WTC11 (cell line): ENCODE results near the gene UBE3C. TPM values are rescaled to one million over a fixed set of nuclear protein-coding genes. Genes with fewer than 3 reads are reported as not detected.

Source experiments
- ATAC-seq: fragments of 200-7000 bp; cut with Tn5 transposase; 2 replicates; pipeline ENCODE4 v1.10.0; 2021; ENCODE audit warnings: mild to moderate bottlenecking, moderate library complexity
- CTCF ChIA-PET: fragments of 300-600 bp; sonication (Branson Sonifier 250); formaldehyde crosslinking; loops from one replicate; lab custom pipeline; 2021; ENCODE audit warnings: antibody characterized with exemption; lab: Charles Lee
- POLR2A ChIA-PET: fragments of 350-600 bp; sonication (Branson Sonifier 250); formaldehyde crosslinking; loops from one replicate; lab custom pipeline; 2021; ENCODE audit warnings: antibody characterized with exemption; lab: Charles Lee
- DNase-seq: peaks from one replicate; pipeline ENCODE4 v3.0.0; 2021; ENCODE audit warnings: low spot score
- H3K27ac Mint-ChIP-seq: 2 replicates; pipeline ENCODE4 v1.8.0; 2021; ENCODE audit warnings: mixed read lengths
- H3K27me3 Mint-ChIP-seq: 2 replicates; pipeline ENCODE4 v1.8.0; 2021; ENCODE audit warnings: low read depth, mild to moderate bottlenecking, moderate library complexity, mixed read lengths
- H3K36me3 Mint-ChIP-seq: 2 replicates; pipeline ENCODE4 v1.8.0; 2021; ENCODE audit warnings: mixed read lengths
- H3K4me1 Mint-ChIP-seq: 2 replicates; pipeline ENCODE4 v1.8.0; 2022; ENCODE audit warnings: mixed read lengths
- H3K4me3 Mint-ChIP-seq: 2 replicates; pipeline ENCODE4 v1.8.0; 2021; ENCODE audit warnings: mild to moderate bottlenecking, moderate library complexity, mixed read lengths
- H3K9me3 Mint-ChIP-seq: 2 replicates; pipeline ENCODE4 v1.8.0; 2021; ENCODE audit warnings: mixed read lengths
- ATF1 ChIP-seq: sonication (generic); formaldehyde crosslinking; IDR thresholded peaks from 2 replicates; pipeline ENCODE4 v1.8.1; 2023; ENCODE audit warnings: mild to moderate bottlenecking, moderate library complexity, missing genetic modification reagents
- CDX4 ChIP-seq: fragments of 250-450 bp; sonication (Bioruptor Pico); IDR thresholded peaks from 2 replicates; pipeline ENCODE4 v1.9.0; 2021; ENCODE audit warnings: moderate library complexity, mild to moderate bottlenecking, inconsistent platforms, borderline replicate concordance
- ELF4 ChIP-seq: sonication (generic); formaldehyde crosslinking; IDR thresholded peaks from 2 replicates; pipeline ENCODE4 v1.8.1; 2022; ENCODE audit warnings: low read depth, mild to moderate bottlenecking, moderate library complexity, missing genetic modification reagents
- FOXP1 ChIP-seq: sonication (generic); formaldehyde crosslinking; IDR thresholded peaks from 2 replicates; pipeline ENCODE4 v1.8.0; 2022; ENCODE audit warnings: missing genetic modification reagents, mild to moderate bottlenecking, moderate library complexity, borderline replicate concordance
- FOXP4 ChIP-seq: sonication (generic); formaldehyde crosslinking; IDR thresholded peaks from 2 replicates; pipeline ENCODE4 v1.8.0; 2022; ENCODE audit warnings: mild to moderate bottlenecking, missing genetic modification reagents
- MXD4 ChIP-seq: fragments of 250-450 bp; sonication (Bioruptor Pico); IDR thresholded peaks from 2 replicates; pipeline ENCODE4 v1.8.0; 2021; ENCODE audit warnings: mild to moderate bottlenecking, moderate library complexity, borderline replicate concordance
- MYBL2 ChIP-seq: sonication (generic); formaldehyde crosslinking; IDR thresholded peaks from 2 replicates; pipeline ENCODE4 v1.8.1; 2023; ENCODE audit warnings: mild to moderate bottlenecking, moderate library complexity, missing genetic modification reagents
- NR2C2 ChIP-seq: sonication (generic); formaldehyde crosslinking; IDR thresholded peaks from 2 replicates; pipeline ENCODE4 v1.8.0; 2022; ENCODE audit warnings: mild to moderate bottlenecking, missing genetic modification reagents
- SP1 ChIP-seq: sonication (generic); formaldehyde crosslinking; conservative IDR thresholded peaks from 2 replicates; pipeline ENCODE4 v1.8.1; 2022; ENCODE audit warnings: missing genetic modification reagents
- TEAD4 ChIP-seq: sonication (generic); formaldehyde crosslinking; IDR thresholded peaks from 2 replicates; pipeline ENCODE4 v1.8.0; 2022; ENCODE audit warnings: mild to moderate bottlenecking, missing genetic modification reagents
- ZNF138 ChIP-seq: sonication (generic); formaldehyde crosslinking; conservative IDR thresholded peaks from 2 replicates; pipeline ENCODE4 v1.8.1; 2022; ENCODE audit warnings: mild to moderate bottlenecking, moderate library complexity, missing genetic modification reagents
- ZNF263 ChIP-seq: sonication (generic); formaldehyde crosslinking; IDR thresholded peaks from 2 replicates; pipeline ENCODE4 v1.8.1; 2022; ENCODE audit warnings: low read depth, mild to moderate bottlenecking, moderate library complexity, missing genetic modification reagents
- ZNF317 ChIP-seq: sonication (generic); formaldehyde crosslinking; IDR thresholded peaks from 2 replicates; pipeline ENCODE4 v1.8.1; 2023; ENCODE audit warnings: low read depth, mild to moderate bottlenecking, moderate library complexity, missing genetic modification reagents, borderline replicate concordance
- ZNF396 ChIP-seq: fragments of 250-450 bp; sonication (Bioruptor Pico); IDR thresholded peaks from 2 replicates; pipeline ENCODE4 v1.8.0; 2021; ENCODE audit warnings: mild to moderate bottlenecking, moderate library complexity, borderline replicate concordance
- ZNF423 ChIP-seq: fragments of 250-450 bp; sonication (Bioruptor Pico); IDR thresholded peaks from 2 replicates; pipeline ENCODE4 v2.1.2; 2022; ENCODE audit warnings: mild to moderate bottlenecking, moderate library complexity
- ZNF671 ChIP-seq: fragments of 250-450 bp; sonication (Bioruptor Pico); IDR thresholded peaks from 2 replicates; pipeline ENCODE4 v1.8.0; 2021; ENCODE audit warnings: mild to moderate bottlenecking
- total RNA-seq: library from RNA; stranded (reverse); gene quantifications from 3 replicates; pipeline ENCODE4 v1.2.3, GENCODE V29; 2021
- TF ChIP-seq, protein P1 (sequence below): sonication (generic); formaldehyde crosslinking; conservative IDR thresholded peaks from 2 replicates; pipeline ENCODE4 v1.8.1; 2022; ENCODE audit warnings: mild to moderate bottlenecking, missing genetic modification reagents
- TF ChIP-seq, protein P2 (sequence below): fragments of 250-450 bp; sonication (Bioruptor Pico); IDR thresholded peaks from 2 replicates; pipeline ENCODE4 v1.9.0; 2021; ENCODE audit warnings: mild to moderate bottlenecking
- TF ChIP-seq, protein P3 (sequence below): sonication (generic); formaldehyde crosslinking; IDR thresholded peaks from 2 replicates; pipeline ENCODE4 v1.8.1; 2022; ENCODE audit warnings: low read depth, missing genetic modification reagents, borderline replicate concordance

UBE3C gene
- total RNA-seq, 1 experiment from 2014 or later, result 59.7 TPM

DNA sequence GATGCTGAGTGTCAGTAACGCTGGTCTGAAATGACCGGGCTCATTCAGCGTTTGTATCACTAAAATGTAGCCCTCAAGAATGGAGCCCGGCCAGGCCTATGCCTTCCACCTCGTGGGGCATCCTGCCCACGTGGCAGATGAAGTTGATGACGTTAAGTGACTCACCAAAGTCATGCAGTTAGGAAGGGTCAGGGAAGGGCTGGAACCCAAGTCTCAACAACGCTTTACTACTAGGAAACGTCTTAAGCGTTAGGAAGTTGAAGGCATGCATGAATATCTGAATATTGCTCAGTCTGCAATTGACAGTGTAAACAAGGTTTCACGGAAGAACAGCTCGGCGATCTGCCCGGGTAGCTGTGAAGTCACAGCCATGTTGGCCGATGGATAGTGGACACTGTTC, 14.0 kb upstream of the UBE3C start (continued):
- TF ChIP-seq ATF1 (CRISPR knock-in tag), result no peak
- no peak for TF ChIP-seq CDX4 (CRISPR knock-in tag)
- TF ChIP-seq ZNF423 (CRISPR knock-in tag), result no peak
- no peak for TF ChIP-seq TEAD4 (CRISPR knock-in tag)
- TF ChIP-seq ZNF396 (CRISPR knock-in tag), result no peak
- no peak for TF ChIP-seq ELF4
- no peak for TF ChIP-seq SP1 (CRISPR knock-in tag)
- no peak for TF ChIP-seq FOXP4 (CRISPR knock-in tag)

DNA sequence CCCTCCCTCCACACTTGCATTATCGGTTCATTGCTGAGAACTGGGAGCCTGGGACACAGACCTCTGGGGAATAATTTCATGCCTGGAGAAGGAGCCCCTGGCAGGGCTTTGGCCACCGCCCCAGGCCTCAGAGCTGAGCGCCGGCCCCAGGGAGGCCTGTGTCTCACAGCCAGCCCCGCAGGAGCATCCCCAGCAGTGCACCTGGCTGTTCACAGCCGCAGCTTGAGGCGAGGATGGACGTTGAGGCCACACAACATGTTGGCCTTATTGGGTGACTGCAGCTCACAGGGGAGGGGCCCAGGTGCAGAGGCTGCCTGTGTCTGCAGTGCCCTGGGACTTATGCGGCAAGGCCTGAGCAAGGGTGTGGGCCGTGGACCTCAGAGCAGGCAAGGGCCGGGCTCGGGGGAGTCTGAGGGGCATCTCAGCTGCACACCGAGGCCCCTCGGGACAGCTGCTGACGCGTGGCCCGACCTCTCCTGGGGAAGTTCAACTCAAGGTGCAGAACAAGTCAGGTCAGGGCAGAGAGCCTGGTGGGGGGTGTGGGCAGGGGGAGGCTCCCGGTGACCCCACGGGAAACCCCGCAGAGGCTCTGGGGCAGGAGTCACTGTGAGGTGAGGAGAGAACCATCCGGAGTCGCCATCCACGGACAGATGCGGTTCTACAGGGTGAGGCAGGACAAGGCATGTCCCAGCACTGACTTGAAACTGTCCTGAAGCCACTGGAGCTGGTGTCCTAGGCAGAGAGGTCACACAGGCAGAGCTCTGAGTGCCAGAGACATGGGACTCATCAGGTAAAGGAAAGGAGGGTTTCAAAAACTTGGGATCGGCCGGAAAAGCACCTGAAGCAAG, 13.1 kb upstream of the UBE3C start:
- ChIA-PET POLR2A (no interaction called here), CTCF (interaction anchor here (1.3 kb wide), 1 partner anchor 139 kb away, joined by 3 read pairs; no protein-coding TSS in a partner anchor)
- Mint-ChIP-seq H3K4me3 (no peak overlapping the region), H3K27ac (no peak overlapping the region), H3K36me3 (no peaks in the 10 kb centered on the region), H3K27me3 (peaks cover 2% of the 10 kb centered on the region; the same call in 1 of the 2 replicates), H3K9me3 (no peaks in the 10 kb centered on the region), H3K4me1 (no peaks in the 10 kb centered on the region)
- DNase-seq (no peak), ATAC-seq (no peak; the same call in 1 of the 2 replicates)
- TF ChIP-seq, protein P1, sequence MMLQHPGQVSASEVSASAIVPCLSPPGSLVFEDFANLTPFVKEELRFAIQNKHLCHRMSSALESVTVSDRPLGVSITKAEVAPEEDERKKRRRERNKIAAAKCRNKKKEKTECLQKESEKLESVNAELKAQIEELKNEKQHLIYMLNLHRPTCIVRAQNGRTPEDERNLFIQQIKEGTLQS, result no peak
- no peak for TF ChIP-seq ZNF317
- no peak for TF ChIP-seq ZNF138 (CRISPR knock-in tag)
- TF ChIP-seq MXD4, result no peak
- no peak for TF ChIP-seq ZNF263 (CRISPR knock-in tag)
- no peak for TF ChIP-seq NR2C2 (CRISPR knock-in tag)
- TF ChIP-seq, protein P2, sequence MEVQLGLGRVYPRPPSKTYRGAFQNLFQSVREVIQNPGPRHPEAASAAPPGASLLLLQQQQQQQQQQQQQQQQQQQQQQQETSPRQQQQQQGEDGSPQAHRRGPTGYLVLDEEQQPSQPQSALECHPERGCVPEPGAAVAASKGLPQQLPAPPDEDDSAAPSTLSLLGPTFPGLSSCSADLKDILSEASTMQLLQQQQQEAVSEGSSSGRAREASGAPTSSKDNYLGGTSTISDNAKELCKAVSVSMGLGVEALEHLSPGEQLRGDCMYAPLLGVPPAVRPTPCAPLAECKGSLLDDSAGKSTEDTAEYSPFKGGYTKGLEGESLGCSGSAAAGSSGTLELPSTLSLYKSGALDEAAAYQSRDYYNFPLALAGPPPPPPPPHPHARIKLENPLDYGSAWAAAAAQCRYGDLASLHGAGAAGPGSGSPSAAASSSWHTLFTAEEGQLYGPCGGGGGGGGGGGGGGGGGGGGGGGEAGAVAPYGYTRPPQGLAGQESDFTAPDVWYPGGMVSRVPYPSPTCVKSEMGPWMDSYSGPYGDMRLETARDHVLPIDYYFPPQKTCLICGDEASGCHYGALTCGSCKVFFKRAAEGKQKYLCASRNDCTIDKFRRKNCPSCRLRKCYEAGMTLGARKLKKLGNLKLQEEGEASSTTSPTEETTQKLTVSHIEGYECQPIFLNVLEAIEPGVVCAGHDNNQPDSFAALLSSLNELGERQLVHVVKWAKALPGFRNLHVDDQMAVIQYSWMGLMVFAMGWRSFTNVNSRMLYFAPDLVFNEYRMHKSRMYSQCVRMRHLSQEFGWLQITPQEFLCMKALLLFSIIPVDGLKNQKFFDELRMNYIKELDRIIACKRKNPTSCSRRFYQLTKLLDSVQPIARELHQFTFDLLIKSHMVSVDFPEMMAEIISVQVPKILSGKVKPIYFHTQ, result no peak
- TF ChIP-seq, protein P3, sequence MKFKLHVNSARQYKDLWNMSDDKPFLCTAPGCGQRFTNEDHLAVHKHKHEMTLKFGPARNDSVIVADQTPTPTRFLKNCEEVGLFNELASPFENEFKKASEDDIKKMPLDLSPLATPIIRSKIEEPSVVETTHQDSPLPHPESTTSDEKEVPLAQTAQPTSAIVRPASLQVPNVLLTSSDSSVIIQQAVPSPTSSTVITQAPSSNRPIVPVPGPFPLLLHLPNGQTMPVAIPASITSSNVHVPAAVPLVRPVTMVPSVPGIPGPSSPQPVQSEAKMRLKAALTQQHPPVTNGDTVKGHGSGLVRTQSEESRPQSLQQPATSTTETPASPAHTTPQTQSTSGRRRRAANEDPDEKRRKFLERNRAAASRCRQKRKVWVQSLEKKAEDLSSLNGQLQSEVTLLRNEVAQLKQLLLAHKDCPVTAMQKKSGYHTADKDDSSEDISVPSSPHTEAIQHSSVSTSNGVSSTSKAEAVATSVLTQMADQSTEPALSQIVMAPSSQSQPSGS (CRISPR knock-in tag), result no peak
- TF ChIP-seq MYBL2 (CRISPR knock-in tag), result no peak
- TF ChIP-seq ZNF671 (CRISPR knock-in tag), result no peak
- no peak for TF ChIP-seq FOXP1 (CRISPR knock-in tag)
